GM12878 (cell line): ENCODE measurements around the gene ERFL. TPM values are rescaled to one million over a fixed set of nuclear protein-coding genes. Genes with fewer than 3 reads are reported as not detected.

ENCODE experiments used
- ASH2L ChIP-seq: fragments of 300-600, 200-600 bp; sonication (generic); IDR thresholded peaks from 2 replicates; pipeline ENCODE4 v1.6.1; 2017; ENCODE audit warnings: low read depth, mild to moderate bottlenecking, borderline replicate concordance
- BACH1 ChIP-seq: fragments of 450-650 bp; IDR thresholded peaks from 2 replicates; pipeline ENCODE4 v1.6.1; 2017; ENCODE audit warnings: mild to moderate bottlenecking, borderline replicate concordance
- CBX3 ChIP-seq: fragments of 200-600 bp; sonication (generic); IDR thresholded peaks from 2 replicates; pipeline ENCODE4 v1.6.1; 2016; ENCODE audit warnings: low read depth, borderline replicate concordance
- CHD1 ChIP-seq: IDR thresholded peaks from 2 replicates; pipeline ENCODE4 v1.6.1; 2012; ENCODE audit warnings: low read depth, low read length, improper control_type of control experiment
- ESRRA ChIP-seq: IDR thresholded peaks from 2 replicates; pipeline ENCODE4 v1.6.1; 2012; ENCODE audit warnings: mild to moderate bottlenecking, low read length, improper control_type of control experiment
- GATAD2B ChIP-seq: fragments of 450-650 bp; conservative IDR thresholded peaks from 2 replicates; pipeline ENCODE4 v1.6.1; 2017; ENCODE audit warnings: low read depth, mild to moderate bottlenecking, moderate library complexity
- HDGF ChIP-seq: fragments of 450-650 bp; IDR thresholded peaks from 2 replicates; pipeline ENCODE4 v1.6.1; 2016; ENCODE audit warnings: antibody characterized with exemption
- LARP7 ChIP-seq: fragments of 450-650 bp; IDR thresholded peaks from 2 replicates; pipeline ENCODE4 v1.6.1; 2017; ENCODE audit warnings: mild to moderate bottlenecking
- NFYB ChIP-seq: IDR thresholded peaks from 2 replicates; pipeline ENCODE4 v1.6.1; 2011; ENCODE audit warnings: low read depth, mild to moderate bottlenecking, low read length, improper control_type of control experiment, moderate library complexity; ENCODE audit not compliant: insufficient read depth
- SMAD1 ChIP-seq: fragments of 450-650 bp; IDR thresholded peaks from 2 replicates; pipeline ENCODE4 v1.6.1; 2018; ENCODE audit warnings: mild to moderate bottlenecking, low read depth; ENCODE audit not compliant: partially characterized antibody
- SP1 ChIP-seq: IDR thresholded peaks from one replicate; pipeline ENCODE4 v1.6.1; 2011; ENCODE audit warnings: low read depth, low read length
- SRF ChIP-seq, 2 experiments: IDR thresholded peaks; 2 replicates each; pipeline ENCODE4 v1.6.1; 2011; ENCODE audit warnings: low read depth in 2 of 2, low read length in 2 of 2, mild to moderate bottlenecking in 1 of 2, moderate library complexity in 1 of 2
- ZNF217 ChIP-seq: fragments of 450-650 bp; IDR thresholded peaks from 2 replicates; pipeline ENCODE4 v1.6.1; 2017; ENCODE audit warnings: antibody characterized with exemption, mild to moderate bottlenecking
- ZNF24 ChIP-seq: fragments of 450-650 bp; IDR thresholded peaks from 2 replicates; pipeline ENCODE4 v1.6.1; 2017; ENCODE audit warnings: antibody characterized with exemption, mild to moderate bottlenecking
- polyA plus RNA-seq, 11 experiments: library from polyadenylated mRNA; depleted of rRNA in 4 of 11; unstranded in 6 of 11; stranded (reverse) in 5 of 11; fragments of >200 nt; fragmentation: Nextera tagmentation in 4 of 11; fragmentation: Illumina TruSeq in 1 of 11; extraction: Ambion mirVana in 4 of 11; extraction: Trizol in 1 of 11; gene quantifications; 1 replicate in 1 of 11; 2 replicates in 10 of 11; pipeline versions ENCODE4 v1.2.1 to v1.2.3, GENCODE V29; 2011 to 2016; ENCODE audit warnings: inconsistent platforms in 2 of 11, missing spikeins in 2 of 11, low read depth in 1 of 11
- total RNA-seq, 4 experiments: library from RNA; depleted of rRNA in 3 of 4; stranded (reverse); fragments of >200 nt in 3 of 4; fragmentation: Illumina TruSeq in 1 of 4; extraction: Trizol in 1 of 4; gene quantifications; 2 replicates each; pipeline versions ENCODE4 v1.2.1 to v1.2.3, GENCODE V29; 2013 to 2021
- TF ChIP-seq, protein P1 (sequence below): IDR thresholded peaks from 2 replicates; pipeline ENCODE4 v1.6.1; 2012; ENCODE audit warnings: low read depth, low read length, improper control_type of control experiment
- TF ChIP-seq, protein P2 (sequence below): fragments of 450-650 bp; conservative IDR thresholded peaks from 2 replicates; pipeline ENCODE4 v1.6.1; 2017; ENCODE audit warnings: mild to moderate bottlenecking, moderate library complexity
- TF ChIP-seq, protein P3 (sequence below): fragments of 450-650 bp; IDR thresholded peaks from 2 replicates; pipeline ENCODE4 v1.6.1; 2017; ENCODE audit warnings: low read depth, mild to moderate bottlenecking, moderate library complexity

ERFL gene
- total and polyA plus RNA-seq, 10 of the 15 experiments (the other 5 are each of a cell fraction or from before 2014, with no cell fraction given): 0.04 to 0.10 (median 0.05) TPM; not detected in 7

DNA sequence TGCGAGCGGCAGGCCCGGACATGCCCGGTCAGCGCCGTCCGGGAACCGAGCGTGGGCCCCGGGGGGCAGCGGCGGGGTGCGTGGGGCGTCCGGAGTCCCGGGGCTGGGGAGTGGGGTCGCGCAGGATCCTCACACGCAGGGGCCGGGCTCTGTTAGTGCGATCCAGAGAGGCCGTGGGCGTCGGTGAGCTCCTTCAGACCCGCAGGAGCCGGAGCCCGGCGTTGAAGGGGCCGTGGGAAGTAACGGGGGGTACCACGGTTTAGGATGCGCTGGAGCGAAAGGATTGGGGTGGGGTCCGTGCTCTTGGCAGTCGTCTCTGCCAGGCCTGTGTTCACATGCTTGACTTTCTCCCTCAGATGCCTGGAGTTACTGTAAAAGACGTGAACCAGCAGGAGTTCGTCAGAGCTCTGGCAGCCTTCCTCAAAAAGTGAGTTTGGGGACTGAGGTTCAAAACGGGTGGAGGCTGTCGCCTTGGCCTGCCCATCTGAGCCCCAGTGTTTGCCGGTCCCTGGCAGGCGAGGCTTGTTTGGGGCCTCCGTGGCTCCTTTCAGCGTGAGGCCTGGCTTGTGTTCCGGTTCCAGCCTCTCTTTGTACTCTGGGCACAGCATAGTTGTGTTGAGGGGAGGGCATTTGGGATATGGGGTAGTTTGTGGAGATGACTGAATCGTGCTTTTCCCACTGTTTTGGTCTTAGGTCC is 67.7 kb downstream of the ERFL start (continued):
- TF ChIP-seq NFYB (no peak), LARP7 (0 out of 2 replicates have a peak, but pooled peaks have one; percentile 5), SRF (IDR thresholded peaks at IDR 0.05; ENCODE audit: low read depth in 2 of 2, low read length in 2 of 2) (no peak), HDGF (peak; percentile 69), BACH1 (peak; percentile 8; the same call in 1 of the 2 replicates), SMAD1 (peak; percentile 33), ZNF24 (0 out of 2 replicates have a peak, but pooled peaks have one; percentile 5), CBX3 (no peak), ASH2L (no peak), CHD1 (peak; percentile 92; the same call in 1 of the 2 replicates), ZNF217 (0 out of 2 replicates have a peak, but pooled peaks have one; percentile 5), ESRRA (0 out of 2 replicates have a peak, but pooled peaks have one; percentile 0), GATAD2B (no peak), SP1 (no peak)
- TF ChIP-seq, protein P1, sequence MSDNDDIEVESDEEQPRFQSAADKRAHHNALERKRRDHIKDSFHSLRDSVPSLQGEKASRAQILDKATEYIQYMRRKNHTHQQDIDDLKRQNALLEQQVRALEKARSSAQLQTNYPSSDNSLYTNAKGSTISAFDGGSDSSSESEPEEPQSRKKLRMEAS: peak; percentile 23; the same call in 1 of the 2 replicates
- TF ChIP-seq, protein P2, sequence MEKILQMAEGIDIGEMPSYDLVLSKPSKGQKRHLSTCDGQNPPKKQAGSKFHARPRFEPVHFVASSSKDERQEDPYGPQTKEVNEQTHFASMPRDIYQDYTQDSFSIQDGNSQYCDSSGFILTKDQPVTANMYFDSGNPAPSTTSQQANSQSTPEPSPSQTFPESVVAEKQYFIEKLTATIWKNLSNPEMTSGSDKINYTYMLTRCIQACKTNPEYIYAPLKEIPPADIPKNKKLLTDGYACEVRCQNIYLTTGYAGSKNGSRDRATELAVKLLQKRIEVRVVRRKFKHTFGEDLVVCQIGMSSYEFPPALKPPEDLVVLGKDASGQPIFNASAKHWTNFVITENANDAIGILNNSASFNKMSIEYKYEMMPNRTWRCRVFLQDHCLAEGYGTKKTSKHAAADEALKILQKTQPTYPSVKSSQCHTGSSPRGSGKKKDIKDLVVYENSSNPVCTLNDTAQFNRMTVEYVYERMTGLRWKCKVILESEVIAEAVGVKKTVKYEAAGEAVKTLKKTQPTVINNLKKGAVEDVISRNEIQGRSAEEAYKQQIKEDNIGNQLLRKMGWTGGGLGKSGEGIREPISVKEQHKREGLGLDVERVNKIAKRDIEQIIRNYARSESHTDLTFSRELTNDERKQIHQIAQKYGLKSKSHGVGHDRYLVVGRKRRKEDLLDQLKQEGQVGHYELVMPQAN: no peak
- TF ChIP-seq, protein P3, sequence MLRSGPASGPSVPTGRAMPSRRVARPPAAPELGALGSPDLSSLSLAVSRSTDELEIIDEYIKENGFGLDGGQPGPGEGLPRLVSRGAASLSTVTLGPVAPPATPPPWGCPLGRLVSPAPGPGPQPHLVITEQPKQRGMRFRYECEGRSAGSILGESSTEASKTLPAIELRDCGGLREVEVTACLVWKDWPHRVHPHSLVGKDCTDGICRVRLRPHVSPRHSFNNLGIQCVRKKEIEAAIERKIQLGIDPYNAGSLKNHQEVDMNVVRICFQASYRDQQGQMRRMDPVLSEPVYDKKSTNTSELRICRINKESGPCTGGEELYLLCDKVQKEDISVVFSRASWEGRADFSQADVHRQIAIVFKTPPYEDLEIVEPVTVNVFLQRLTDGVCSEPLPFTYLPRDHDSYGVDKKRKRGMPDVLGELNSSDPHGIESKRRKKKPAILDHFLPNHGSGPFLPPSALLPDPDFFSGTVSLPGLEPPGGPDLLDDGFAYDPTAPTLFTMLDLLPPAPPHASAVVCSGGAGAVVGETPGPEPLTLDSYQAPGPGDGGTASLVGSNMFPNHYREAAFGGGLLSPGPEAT: no peak
